ENCODE data around the gene JAKMIP1.

Gene JAKMIP1

DNA sequence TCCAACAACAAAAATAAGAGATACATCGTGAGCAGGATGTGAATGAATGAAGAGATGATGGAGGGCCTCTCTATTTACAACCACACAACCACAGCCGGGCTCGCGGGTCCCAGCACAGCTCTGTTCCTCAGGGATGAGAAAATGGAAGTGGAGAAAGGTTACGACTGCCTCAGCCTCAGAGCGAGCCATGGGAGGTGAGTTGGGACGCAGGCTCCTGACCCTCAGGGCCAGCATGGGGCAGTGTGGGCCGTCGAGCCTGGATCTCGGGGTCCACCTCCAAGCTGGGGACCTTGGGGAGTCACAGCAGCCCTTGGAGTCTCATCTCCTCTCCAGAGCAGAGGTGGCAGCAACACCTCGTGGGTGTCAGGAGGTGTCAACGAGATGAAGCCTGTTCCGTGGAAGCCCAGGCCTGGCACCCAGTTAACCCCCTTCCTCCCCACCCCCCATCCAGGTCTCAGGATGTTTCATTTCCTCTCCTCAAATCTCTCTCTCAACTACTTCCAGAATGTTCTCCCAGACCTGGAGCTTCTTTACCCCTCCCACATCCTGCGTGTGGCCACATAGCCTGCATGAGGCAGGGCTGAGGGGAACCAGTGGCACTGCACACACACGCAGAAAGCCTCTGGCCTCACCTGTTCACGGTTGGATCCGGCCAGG, 208.1 kb downstream of the JAKMIP1 start:
- DNase-seq (ENCODE audit: low spot score), result no peak

DNA sequence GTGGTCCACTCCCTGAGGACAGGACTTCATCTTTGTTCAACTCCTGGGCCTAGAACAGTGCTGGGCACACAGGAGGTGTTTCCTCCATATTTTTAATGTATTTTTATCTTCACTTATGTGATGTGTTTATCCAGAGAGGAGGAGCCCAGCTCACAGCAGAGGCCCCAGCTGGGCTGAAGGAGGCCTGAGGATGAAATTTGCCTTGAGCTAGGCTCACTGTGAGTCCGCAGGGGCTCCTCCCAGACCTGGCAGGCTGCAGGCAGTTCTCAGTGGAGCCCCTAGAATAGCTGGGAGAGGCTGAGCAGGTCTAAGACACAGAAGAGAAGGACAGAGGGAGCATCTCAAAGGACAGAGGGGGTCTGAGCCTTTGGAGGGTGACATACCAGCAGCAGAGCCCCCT, 208.9 kb downstream of the JAKMIP1 start:
- no peak for DNase-seq (ENCODE audit: low spot score)

- no peak for DNase-seq (ENCODE audit: low spot score)
Observed at GRCh38 chr4:5990446-5991160, 209.7 kb downstream of the JAKMIP1 start.

- no peak for DNase-seq (ENCODE audit: low spot score)
Observed at GRCh38 chr4:5989236-5990225, 210.8 kb downstream of the JAKMIP1 start.

- no peak for DNase-seq (ENCODE audit: low spot score)
Observed at GRCh38 chr4:5988086-5988845, 212.1 kb downstream of the JAKMIP1 start.

- no peak for DNase-seq (ENCODE audit: low spot score)
Observed at GRCh38 chr4:5984843-5985242, 215.5 kb downstream of the JAKMIP1 start.

- DNase-seq (ENCODE audit: low spot score), result no peak
Observed at GRCh38 chr4:5982156-5982973, 218.0 kb downstream of the JAKMIP1 start.

- DNase-seq (ENCODE audit: low spot score), result no peak
Observed at GRCh38 chr4:5980436-5981155, 219.8 kb downstream of the JAKMIP1 start.

DNA sequence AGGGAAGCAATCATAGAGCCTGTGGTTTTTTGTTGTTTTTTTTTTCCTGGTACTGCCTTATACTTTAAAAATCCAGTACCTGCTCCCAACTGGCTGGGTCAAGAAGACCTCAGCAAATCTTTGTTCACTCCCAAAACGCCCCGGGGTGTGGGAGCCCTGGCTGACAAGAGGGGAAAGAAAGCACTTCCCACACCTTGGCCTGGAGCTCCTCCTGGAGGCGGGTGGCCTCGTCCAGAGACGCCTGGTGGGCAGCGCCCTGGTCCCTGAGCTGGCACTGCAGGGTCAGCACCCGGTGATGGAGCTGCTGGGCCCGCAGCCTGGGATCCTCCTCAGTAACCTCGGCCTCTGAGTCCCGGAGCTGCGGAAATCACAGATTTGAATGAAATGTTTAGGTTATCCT, 220.4 kb downstream of the JAKMIP1 start:
- no peak for DNase-seq (ENCODE audit: low spot score)

- DNase-seq (ENCODE audit: low spot score), result no peak
Observed at GRCh38 chr4:5976921-5977320, 223.4 kb downstream of the JAKMIP1 start.

DNA sequence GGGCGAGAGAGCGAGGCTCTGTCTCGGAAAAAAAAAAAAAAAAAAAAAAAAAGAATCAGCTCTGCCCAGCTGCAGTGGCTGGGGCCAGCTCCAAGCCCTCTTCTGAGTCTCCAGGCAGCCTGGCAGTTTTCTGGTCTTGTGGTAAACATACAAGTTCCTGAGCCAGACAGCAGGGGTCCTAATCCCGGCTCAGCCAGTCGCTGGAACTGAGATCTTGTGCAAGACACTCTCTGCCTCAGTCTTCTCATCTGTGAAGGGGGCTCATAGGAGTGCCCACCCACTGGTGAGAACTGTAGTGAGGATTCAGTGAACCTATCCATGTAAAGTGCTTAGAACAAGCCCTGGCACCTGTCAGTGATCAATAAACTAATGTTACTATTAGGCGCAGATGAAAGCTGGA, 223.9 kb downstream of the JAKMIP1 start:
- DNase-seq (ENCODE audit: low spot score), result no peak

Data from Ammon's horn (tissue), 1 donor.